ENCODE measurements around the gene RAB10. TPM values are rescaled to one million over a fixed set of nuclear protein-coding genes. Genes with fewer than 3 reads are reported as not detected.

Gene RAB10
- total and polyA plus RNA-seq, 2 of the 13 experiments (the other 11 are each of a cell fraction or from before 2014, with no cell fraction given), result 48.2 to 120 TPM

GRCh38 chr2:26033818-26034636 lies at the start of gene RAB10 (continued):
- TF ChIP-seq PATZ1 (CRISPR knock-in tag; IDR thresholded peaks at IDR 0.05) (peak; percentile 92), PAF1 (CRISPR knock-in tag; IDR thresholded peaks at IDR 0.05) (no peak), SETDB1 (CRISPR knock-in tag; IDR thresholded peaks at IDR 0.05; ENCODE audit: borderline replicate concordance) (no peak), PBX3 (CRISPR knock-in tag; IDR thresholded peaks at IDR 0.05; ENCODE audit: borderline replicate concordance) (0 out of 2 replicates have a peak, but pooled peaks have one; percentile 72), U2AF2 (IDR thresholded peaks at IDR 0.05; ENCODE audit: low read depth, low read length) (no peak), SP140L (CRISPR knock-in tag; IDR thresholded peaks at IDR 0.05; ENCODE audit: borderline replicate concordance) (no peak; the same call in 1 of the 2 replicates), TCF12 (IDR thresholded peaks at IDR 0.05) (no peak), TCF12 (CRISPR knock-in tag; IDR thresholded peaks at IDR 0.05) (peak; percentile 92; the same call in 1 of the 2 replicates), ZNF501 (CRISPR knock-in tag; IDR thresholded peaks at IDR 0.05) (peak; percentile 75), ZNF329 (CRISPR knock-in tag; IDR thresholded peaks at IDR 0.05; ENCODE audit: low read depth) (peak; percentile 55; the same call in 1 of the 2 replicates), ZNF776 (CRISPR knock-in tag; IDR thresholded peaks at IDR 0.05) (peak; percentile 99), ZXDC (CRISPR knock-in tag; IDR thresholded peaks at IDR 0.05) (peak; percentile 55; the same call in 1 of the 2 replicates), DNMT3B (CRISPR knock-in tag; conservative IDR thresholded peaks at IDR 0.05) (peak; percentile 46; the same call in 1 of the 2 replicates), PITX1 (CRISPR knock-in tag; IDR thresholded peaks at IDR 0.05) (peak; percentile 88), ZNF382 (CRISPR knock-in tag; IDR thresholded peaks at IDR 0.05; ENCODE audit: borderline replicate concordance) (no peak), ZHX1 (CRISPR knock-in tag; IDR thresholded peaks at IDR 0.05; ENCODE audit: low read depth) (peak; percentile 88), ZBTB44 (CRISPR knock-in tag; IDR thresholded peaks at IDR 0.05) (peak; percentile 82; the same call in 1 of the 2 replicates), SMC3 (IDR thresholded peaks at IDR 0.05; ENCODE audit: low read length) (no peak)

Measured in HepG2 (cell line).